ENCODE results near the gene PARP16. TPM values are rescaled to one million over a fixed set of nuclear protein-coding genes. Genes with fewer than 3 reads are reported as not detected.

Gene PARP16
- total RNA-seq, 1 experiment from 2014 or later, result 4.7 TPM

DNA sequence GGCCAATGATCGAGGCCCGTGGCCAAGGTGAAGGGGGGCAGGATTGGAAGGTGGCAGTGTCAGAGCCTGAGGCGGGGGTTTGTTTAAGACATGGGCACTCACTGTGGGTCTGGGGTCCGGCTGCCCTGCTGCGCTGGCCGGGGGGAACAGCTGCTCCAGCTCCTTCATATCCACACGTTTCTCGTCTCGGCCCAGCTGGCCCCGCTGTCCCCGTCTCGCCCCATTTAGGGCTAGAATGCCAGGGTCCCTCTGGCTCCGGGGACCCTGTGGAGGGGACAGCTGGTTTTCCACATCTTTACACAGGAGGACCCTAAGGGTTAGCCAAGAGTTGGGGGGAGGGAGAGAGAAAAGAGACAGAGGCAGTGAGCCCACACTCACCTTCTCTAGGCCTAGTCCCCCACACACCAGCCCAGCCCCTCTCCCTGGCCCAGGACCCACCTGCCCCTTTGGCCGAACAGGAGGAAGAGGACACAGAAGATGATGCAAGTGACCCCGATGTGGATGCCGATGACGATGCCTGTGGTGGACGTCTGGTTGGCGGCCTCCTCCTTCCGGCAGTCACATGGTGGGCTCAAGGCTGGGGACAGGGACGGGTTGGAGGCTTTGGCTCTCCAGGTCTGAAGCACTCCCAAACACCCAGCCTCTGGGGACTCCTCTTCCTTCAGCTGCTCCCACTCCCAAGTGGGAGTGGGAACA, 42.8 kb upstream of the PARP16 start (continued):
- TF ChIP-seq, protein P1, sequence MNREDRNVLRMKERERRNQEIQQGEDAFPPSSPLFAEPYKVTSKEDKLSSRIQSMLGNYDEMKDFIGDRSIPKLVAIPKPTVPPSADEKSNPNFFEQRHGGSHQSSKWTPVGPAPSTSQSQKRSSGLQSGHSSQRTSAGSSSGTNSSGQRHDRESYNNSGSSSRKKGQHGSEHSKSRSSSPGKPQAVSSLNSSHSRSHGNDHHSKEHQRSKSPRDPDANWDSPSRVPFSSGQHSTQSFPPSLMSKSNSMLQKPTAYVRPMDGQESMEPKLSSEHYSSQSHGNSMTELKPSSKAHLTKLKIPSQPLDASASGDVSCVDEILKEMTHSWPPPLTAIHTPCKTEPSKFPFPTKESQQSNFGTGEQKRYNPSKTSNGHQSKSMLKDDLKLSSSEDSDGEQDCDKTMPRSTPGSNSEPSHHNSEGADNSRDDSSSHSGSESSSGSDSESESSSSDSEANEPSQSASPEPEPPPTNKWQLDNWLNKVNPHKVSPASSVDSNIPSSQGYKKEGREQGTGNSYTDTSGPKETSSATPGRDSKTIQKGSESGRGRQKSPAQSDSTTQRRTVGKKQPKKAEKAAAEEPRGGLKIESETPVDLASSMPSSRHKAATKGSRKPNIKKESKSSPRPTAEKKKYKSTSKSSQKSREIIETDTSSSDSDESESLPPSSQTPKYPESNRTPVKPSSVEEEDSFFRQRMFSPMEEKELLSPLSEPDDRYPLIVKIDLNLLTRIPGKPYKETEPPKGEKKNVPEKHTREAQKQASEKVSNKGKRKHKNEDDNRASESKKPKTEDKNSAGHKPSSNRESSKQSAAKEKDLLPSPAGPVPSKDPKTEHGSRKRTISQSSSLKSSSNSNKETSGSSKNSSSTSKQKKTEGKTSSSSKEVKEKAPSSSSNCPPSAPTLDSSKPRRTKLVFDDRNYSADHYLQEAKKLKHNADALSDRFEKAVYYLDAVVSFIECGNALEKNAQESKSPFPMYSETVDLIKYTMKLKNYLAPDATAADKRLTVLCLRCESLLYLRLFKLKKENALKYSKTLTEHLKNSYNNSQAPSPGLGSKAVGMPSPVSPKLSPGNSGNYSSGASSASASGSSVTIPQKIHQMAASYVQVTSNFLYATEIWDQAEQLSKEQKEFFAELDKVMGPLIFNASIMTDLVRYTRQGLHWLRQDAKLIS (CRISPR knock-in tag; IDR thresholded peaks at IDR 0.05; ENCODE audit: borderline replicate concordance), result no peak
- TF ChIP-seq, protein P2, sequence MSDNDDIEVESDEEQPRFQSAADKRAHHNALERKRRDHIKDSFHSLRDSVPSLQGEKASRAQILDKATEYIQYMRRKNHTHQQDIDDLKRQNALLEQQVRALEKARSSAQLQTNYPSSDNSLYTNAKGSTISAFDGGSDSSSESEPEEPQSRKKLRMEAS (CRISPR knock-in tag; IDR thresholded peaks at IDR 0.05), result no peak
- no peak for TF ChIP-seq ZBTB21 (CRISPR knock-in tag; IDR thresholded peaks at IDR 0.05; ENCODE audit: borderline replicate concordance)
- no peak for TF ChIP-seq ZNF121 (CRISPR knock-in tag; IDR thresholded peaks at IDR 0.05)
- TF ChIP-seq CBFB (CRISPR knock-in tag; IDR thresholded peaks at IDR 0.05; ENCODE audit: low read depth), result no peak
- TF ChIP-seq FOXP1 (CRISPR knock-in tag; IDR thresholded peaks at IDR 0.05; ENCODE audit: borderline replicate concordance), result no peak
- TF ChIP-seq, protein P3, sequence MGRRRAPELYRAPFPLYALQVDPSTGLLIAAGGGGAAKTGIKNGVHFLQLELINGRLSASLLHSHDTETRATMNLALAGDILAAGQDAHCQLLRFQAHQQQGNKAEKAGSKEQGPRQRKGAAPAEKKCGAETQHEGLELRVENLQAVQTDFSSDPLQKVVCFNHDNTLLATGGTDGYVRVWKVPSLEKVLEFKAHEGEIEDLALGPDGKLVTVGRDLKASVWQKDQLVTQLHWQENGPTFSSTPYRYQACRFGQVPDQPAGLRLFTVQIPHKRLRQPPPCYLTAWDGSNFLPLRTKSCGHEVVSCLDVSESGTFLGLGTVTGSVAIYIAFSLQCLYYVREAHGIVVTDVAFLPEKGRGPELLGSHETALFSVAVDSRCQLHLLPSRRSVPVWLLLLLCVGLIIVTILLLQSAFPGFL (CRISPR knock-in tag; IDR thresholded peaks at IDR 0.05; ENCODE audit: borderline replicate concordance), result no peak
- TF ChIP-seq, protein P4, sequence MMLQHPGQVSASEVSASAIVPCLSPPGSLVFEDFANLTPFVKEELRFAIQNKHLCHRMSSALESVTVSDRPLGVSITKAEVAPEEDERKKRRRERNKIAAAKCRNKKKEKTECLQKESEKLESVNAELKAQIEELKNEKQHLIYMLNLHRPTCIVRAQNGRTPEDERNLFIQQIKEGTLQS (CRISPR knock-in tag; conservative IDR thresholded peaks at IDR 0.05), result no peak
- TF ChIP-seq JAZF1 (CRISPR knock-in tag; IDR thresholded peaks at IDR 0.05), result no peak
- TF ChIP-seq ELF4 (CRISPR knock-in tag; IDR thresholded peaks at IDR 0.05; ENCODE audit: low read depth), result no peak

DNA sequence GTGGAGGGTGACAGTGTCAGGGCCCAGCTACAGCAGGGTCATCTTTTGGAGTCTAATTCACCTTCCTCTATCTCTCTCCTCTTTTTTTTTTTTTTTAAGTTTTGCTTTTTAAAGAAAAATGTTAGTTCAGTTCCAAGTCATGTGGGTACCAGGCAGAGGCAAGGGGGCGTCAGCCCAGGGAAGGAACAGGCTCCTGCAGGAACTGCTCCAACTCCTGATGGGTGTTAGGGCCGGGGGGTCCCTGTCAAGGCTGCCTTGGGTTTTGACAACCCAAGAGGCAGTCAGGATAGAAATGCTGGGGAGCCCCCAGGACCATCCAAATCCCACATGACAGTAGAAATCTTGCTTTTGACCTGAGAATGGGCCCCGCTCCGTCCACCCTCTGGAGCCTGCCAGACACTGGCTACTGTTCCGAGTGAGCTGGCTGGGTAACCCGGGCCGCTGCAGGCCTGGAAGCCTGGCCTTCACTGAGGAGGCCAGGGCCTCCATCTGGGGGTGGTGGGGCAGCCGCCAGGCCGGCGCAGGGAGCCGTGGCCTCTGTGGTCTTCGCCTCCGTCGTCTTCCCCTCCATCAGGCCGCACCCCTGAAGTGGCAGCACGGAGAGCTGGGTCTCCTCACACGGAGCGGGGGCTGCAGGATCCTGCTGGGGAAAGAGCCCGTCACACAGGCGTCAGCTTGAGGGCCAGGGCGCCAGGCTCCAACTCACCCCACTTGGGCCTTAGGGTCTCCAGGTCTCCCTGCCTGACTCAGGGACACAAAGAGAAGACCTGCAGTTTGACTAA, 42.0 kb upstream of the PARP16 start:
- peaks cover 23% of the 10 kb centered on the region for H3K36me3 Mint-ChIP-seq
- H3K9me3 Mint-ChIP-seq, result no peaks in the 10 kb centered on the region
- ATAC-seq, result no peak
- no peaks in the 10 kb centered on the region for H3K27me3 Mint-ChIP-seq (ENCODE audit: low read depth)
- no peak for DNase-seq (ENCODE audit: low spot score)
- H3K4me1 Mint-ChIP-seq, result peaks cover 17% of the 10 kb centered on the region
- ChIA-PET CTCF (interaction anchor here (0.9 to 2.2 kb wide), 3 partner anchors 10 to 48 kb away, joined by 3 to 14 read pairs (median 4); no protein-coding TSS in a partner anchor), POLR2A (no interaction called here)
- H3K4me3 Mint-ChIP-seq, result no peak overlapping the region
- TF ChIP-seq, protein P5, sequence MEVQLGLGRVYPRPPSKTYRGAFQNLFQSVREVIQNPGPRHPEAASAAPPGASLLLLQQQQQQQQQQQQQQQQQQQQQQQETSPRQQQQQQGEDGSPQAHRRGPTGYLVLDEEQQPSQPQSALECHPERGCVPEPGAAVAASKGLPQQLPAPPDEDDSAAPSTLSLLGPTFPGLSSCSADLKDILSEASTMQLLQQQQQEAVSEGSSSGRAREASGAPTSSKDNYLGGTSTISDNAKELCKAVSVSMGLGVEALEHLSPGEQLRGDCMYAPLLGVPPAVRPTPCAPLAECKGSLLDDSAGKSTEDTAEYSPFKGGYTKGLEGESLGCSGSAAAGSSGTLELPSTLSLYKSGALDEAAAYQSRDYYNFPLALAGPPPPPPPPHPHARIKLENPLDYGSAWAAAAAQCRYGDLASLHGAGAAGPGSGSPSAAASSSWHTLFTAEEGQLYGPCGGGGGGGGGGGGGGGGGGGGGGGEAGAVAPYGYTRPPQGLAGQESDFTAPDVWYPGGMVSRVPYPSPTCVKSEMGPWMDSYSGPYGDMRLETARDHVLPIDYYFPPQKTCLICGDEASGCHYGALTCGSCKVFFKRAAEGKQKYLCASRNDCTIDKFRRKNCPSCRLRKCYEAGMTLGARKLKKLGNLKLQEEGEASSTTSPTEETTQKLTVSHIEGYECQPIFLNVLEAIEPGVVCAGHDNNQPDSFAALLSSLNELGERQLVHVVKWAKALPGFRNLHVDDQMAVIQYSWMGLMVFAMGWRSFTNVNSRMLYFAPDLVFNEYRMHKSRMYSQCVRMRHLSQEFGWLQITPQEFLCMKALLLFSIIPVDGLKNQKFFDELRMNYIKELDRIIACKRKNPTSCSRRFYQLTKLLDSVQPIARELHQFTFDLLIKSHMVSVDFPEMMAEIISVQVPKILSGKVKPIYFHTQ (CRISPR knock-in tag; IDR thresholded peaks at IDR 0.05), result no peak
- no peak overlapping the region for H3K27ac Mint-ChIP-seq
